HepG2 (cell line): ENCODE measurements around the gene WASHC3. TPM values are rescaled to one million over a fixed set of nuclear protein-coding genes. Genes with fewer than 3 reads are reported as not detected.

Experiments
- BCL6 ChIP-seq: IDR thresholded peaks from 2 replicates; pipeline ENCODE4 v1.6.1; 2016; ENCODE audit warnings: missing genetic modification reagents, missing compliant biosample characterization
- CBX2 ChIP-seq, 2 experiments: fragments of 200-600 bp in 1 of 2; sonication (generic); formaldehyde crosslinking in 1 of 2; IDR thresholded peaks; 2 replicates each; pipeline versions ENCODE4 v1.7.0 to v1.8.1; 2018 to 2022; ENCODE audit warnings: low read depth in 2 of 2, low read length in 1 of 2, mild to moderate bottlenecking in 1 of 2, missing genetic modification reagents in 1 of 2
- CHD4 ChIP-seq: fragments of 200-600 bp; sonication (generic); IDR thresholded peaks from 2 replicates; pipeline ENCODE4 v1.7.0; 2017; ENCODE audit warnings: mild to moderate bottlenecking, low read length, borderline replicate concordance
- ELK4 ChIP-seq: sonication (generic); formaldehyde crosslinking; IDR thresholded peaks from 2 replicates; pipeline ENCODE4 v1.9.0; 2021; ENCODE audit warnings: missing genetic modification reagents, borderline replicate concordance
- ERF ChIP-seq: IDR thresholded peaks from 2 replicates; pipeline ENCODE4 v1.6.1; 2018; ENCODE audit warnings: missing biosample characterization, missing genetic modification reagents
- FOXK2 ChIP-seq: fragments of 450-650 bp; IDR thresholded peaks from 2 replicates; pipeline ENCODE4 v1.6.1; 2016
- JDP2 ChIP-seq: sonication (generic); formaldehyde crosslinking; IDR thresholded peaks from 2 replicates; pipeline ENCODE4 v1.8.1; 2022; ENCODE audit warnings: missing genetic modification reagents, borderline replicate concordance
- MYNN ChIP-seq: sonication (generic); formaldehyde crosslinking; IDR thresholded peaks from 2 replicates; pipeline ENCODE4 v1.4.0; 2020; ENCODE audit warnings: mild to moderate bottlenecking, low read depth, missing genetic modification reagents
- NCOA2 ChIP-seq: sonication (generic); formaldehyde crosslinking; IDR thresholded peaks from 2 replicates; pipeline ENCODE4 v1.8.0; 2022; ENCODE audit warnings: inconsistent platforms
- RFXAP ChIP-seq: sonication (generic); formaldehyde crosslinking; IDR thresholded peaks from 2 replicates; pipeline ENCODE4 v1.4.0; 2020; ENCODE audit warnings: missing genetic modification reagents, borderline replicate concordance
- TP53 ChIP-seq: sonication (generic); formaldehyde crosslinking; conservative IDR thresholded peaks from 2 replicates; pipeline ENCODE4 v1.4.0; 2020; ENCODE audit warnings: missing genetic modification reagents
- UBTF ChIP-seq: sonication (generic); formaldehyde crosslinking; IDR thresholded peaks from 2 replicates; pipeline ENCODE4 v1.4.0; 2020; ENCODE audit warnings: mild to moderate bottlenecking, missing genetic modification reagents
- YEATS2 ChIP-seq: sonication (generic); formaldehyde crosslinking; IDR thresholded peaks from 2 replicates; pipeline ENCODE4 v1.4.0; 2020; ENCODE audit warnings: missing genetic modification reagents, borderline replicate concordance
- ZFP41 ChIP-seq: sonication (generic); formaldehyde crosslinking; IDR thresholded peaks from 2 replicates; pipeline ENCODE4 v1.4.0; 2020; ENCODE audit warnings: mild to moderate bottlenecking, missing genetic modification reagents, borderline replicate concordance
- ZNF124 ChIP-seq: sonication (generic); formaldehyde crosslinking; IDR thresholded peaks from 2 replicates; pipeline ENCODE4 v1.4.0; 2020; ENCODE audit warnings: missing genetic modification reagents
- ZNF362 ChIP-seq: sonication (generic); formaldehyde crosslinking; IDR thresholded peaks from 2 replicates; pipeline ENCODE4 v1.4.0; 2020; ENCODE audit warnings: missing genetic modification reagents, mild to moderate bottlenecking, borderline replicate concordance
- ZNF501 ChIP-seq: sonication (generic); formaldehyde crosslinking; IDR thresholded peaks from 2 replicates; pipeline ENCODE4 v1.5.1; 2020; ENCODE audit warnings: mild to moderate bottlenecking, moderate library complexity, missing genetic modification reagents
- ZNF75D ChIP-seq: sonication (generic); formaldehyde crosslinking; IDR thresholded peaks from 2 replicates; pipeline ENCODE4 v1.8.1; 2023; ENCODE audit warnings: missing genetic modification reagents, mild to moderate bottlenecking, borderline replicate concordance
- ZNF800 ChIP-seq: sonication (generic); formaldehyde crosslinking; IDR thresholded peaks from 2 replicates; pipeline ENCODE4 v1.4.0; 2020; ENCODE audit warnings: missing genetic modification reagents
- ZSCAN5A ChIP-seq: sonication (generic); formaldehyde crosslinking; IDR thresholded peaks from 2 replicates; pipeline ENCODE4 v1.8.0; 2022; ENCODE audit warnings: mild to moderate bottlenecking, missing genetic modification reagents, borderline replicate concordance
- polyA plus RNA-seq, 8 experiments: library from polyadenylated mRNA; depleted of rRNA in 3 of 8; stranded (reverse) in 7 of 8; unstranded in 1 of 8; fragments of >200 nt; fragmentation: Illumina TruSeq in 4 of 8; extraction: Trizol in 4 of 8; gene quantifications; 2 replicates each; pipeline versions ENCODE4 v1.2.1 to v1.2.3, GENCODE V29; 2011 to 2016; ENCODE audit warnings: low read depth in 4 of 8, missing spikeins in 1 of 8, mixed read lengths in 1 of 8; ENCODE audit not compliant: insufficient read depth in 1 of 8
- total RNA-seq, 5 experiments: library from RNA; depleted of rRNA; stranded (reverse); fragments of >200 nt; fragmentation: Illumina TruSeq; extraction: Trizol; gene quantifications; 2 replicates each; pipeline ENCODE4 v1.2.3, GENCODE V29; 2016; ENCODE audit warnings: low read depth in 1 of 5

Gene WASHC3
- total and polyA plus RNA-seq, 2 of the 13 experiments (the other 11 are each of a cell fraction or from before 2014, with no cell fraction given), result 32.7 to 47.3 TPM

- TF ChIP-seq ZSCAN5A (peak; percentile 27; the same call in 1 of the 2 replicates), ZNF800 (CRISPR knock-in tag) (no peak), FOXK2 (no peak), ZNF124 (CRISPR knock-in tag) (no peak), ELK4 (CRISPR knock-in tag) (no peak), ZNF75D (CRISPR knock-in tag) (no peak), ZNF362 (no peak), NCOA2 (CRISPR knock-in tag) (no peak; the same call in 1 of the 2 replicates), ZFP41 (no peak), UBTF (CRISPR knock-in tag) (peak; percentile 59), CBX2 (IDR thresholded peaks at IDR 0.05; ENCODE audit: low read depth, low read length) (no peak), CBX2 (CRISPR knock-in tag; IDR thresholded peaks at IDR 0.05; ENCODE audit: low read depth) (no peak), ZNF501 (CRISPR knock-in tag) (0 out of 2 replicates have a peak, but pooled peaks have one; percentile 18), RFXAP (CRISPR knock-in tag) (no peak), ERF (CRISPR knock-in tag) (peak; percentile 46; the same call in 1 of the 2 replicates), YEATS2 (CRISPR knock-in tag) (peak; percentile 76; the same call in 1 of the 2 replicates), BCL6 (CRISPR knock-in tag) (0 out of 2 replicates have a peak, but pooled peaks have one; percentile 3), CHD4 (no peak), JDP2 (CRISPR knock-in tag) (no peak), MYNN (CRISPR knock-in tag) (no peak), TP53 (no peak)
These were observed at the start of gene WASHC3 (continued) for GRCh38 chr12:102061560-102062418.
